Measurements from ENCODE around the gene PBRM1. TPM values are rescaled to one million over a fixed set of nuclear protein-coding genes. Genes with fewer than 3 reads are reported as not detected.

The PBRM1 gene
- total RNA-seq, 1 donor from 2014 or later: 78.3 TPM

- Mint-ChIP-seq H3K27me3 (ENCODE audit: unreplicated experiment) (no peaks in the 10 kb centered on the region), H3K4me3 (ENCODE audit: unreplicated experiment) (no peak overlapping the region), H3K27ac (ENCODE audit: unreplicated experiment) (no peak overlapping the region), H3K36me3 (ENCODE audit: unreplicated experiment) (peaks cover 63% of the 10 kb centered on the region), H3K4me1 (ENCODE audit: unreplicated experiment) (no peaks in the 10 kb centered on the region), H3K9me3 (ENCODE audit: unreplicated experiment) (no peaks in the 10 kb centered on the region)
- TF ChIP-seq, protein P1, sequence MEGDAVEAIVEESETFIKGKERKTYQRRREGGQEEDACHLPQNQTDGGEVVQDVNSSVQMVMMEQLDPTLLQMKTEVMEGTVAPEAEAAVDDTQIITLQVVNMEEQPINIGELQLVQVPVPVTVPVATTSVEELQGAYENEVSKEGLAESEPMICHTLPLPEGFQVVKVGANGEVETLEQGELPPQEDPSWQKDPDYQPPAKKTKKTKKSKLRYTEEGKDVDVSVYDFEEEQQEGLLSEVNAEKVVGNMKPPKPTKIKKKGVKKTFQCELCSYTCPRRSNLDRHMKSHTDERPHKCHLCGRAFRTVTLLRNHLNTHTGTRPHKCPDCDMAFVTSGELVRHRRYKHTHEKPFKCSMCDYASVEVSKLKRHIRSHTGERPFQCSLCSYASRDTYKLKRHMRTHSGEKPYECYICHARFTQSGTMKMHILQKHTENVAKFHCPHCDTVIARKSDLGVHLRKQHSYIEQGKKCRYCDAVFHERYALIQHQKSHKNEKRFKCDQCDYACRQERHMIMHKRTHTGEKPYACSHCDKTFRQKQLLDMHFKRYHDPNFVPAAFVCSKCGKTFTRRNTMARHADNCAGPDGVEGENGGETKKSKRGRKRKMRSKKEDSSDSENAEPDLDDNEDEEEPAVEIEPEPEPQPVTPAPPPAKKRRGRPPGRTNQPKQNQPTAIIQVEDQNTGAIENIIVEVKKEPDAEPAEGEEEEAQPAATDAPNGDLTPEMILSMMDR (IDR thresholded peaks at IDR 0.05): no peak
- DNase-seq (ENCODE audit: extremely low spot score, unreplicated experiment): no peak
Observed at GRCh38 chr3:52651592-52651991, 34.1 kb downstream of the PBRM1 start.

- no peaks in the 10 kb centered on the region for H3K9me3 Mint-ChIP-seq (ENCODE audit: unreplicated experiment)
- no peak overlapping the region for H3K4me3 Mint-ChIP-seq (ENCODE audit: unreplicated experiment)
- no peaks in the 10 kb centered on the region for H3K4me1 Mint-ChIP-seq (ENCODE audit: unreplicated experiment)
- no peak for DNase-seq (ENCODE audit: extremely low spot score, unreplicated experiment)
- no peaks in the 10 kb centered on the region for H3K27me3 Mint-ChIP-seq (ENCODE audit: unreplicated experiment)
- peaks cover 61% of the 10 kb centered on the region for H3K36me3 Mint-ChIP-seq (ENCODE audit: unreplicated experiment)
- peak overlapping the region; percentile 31 for H3K27ac Mint-ChIP-seq (ENCODE audit: unreplicated experiment)
- TF ChIP-seq, protein P1 (IDR thresholded peaks at IDR 0.05): no peak
Observed at GRCh38 chr3:52650439-52650838, 35.3 kb downstream of the PBRM1 start.

- Mint-ChIP-seq H3K36me3 (ENCODE audit: unreplicated experiment) (peaks cover 64% of the 10 kb centered on the region), H3K4me3 (ENCODE audit: unreplicated experiment) (no peak overlapping the region)
Observed at GRCh38 chr3:52649461-52650210, 36.1 kb downstream of the PBRM1 start.

GRCh38 chr3:52645549-52645948 lies 40.2 kb downstream of the PBRM1 start:
- peaks cover 62% of the 10 kb centered on the region for H3K36me3 Mint-ChIP-seq (ENCODE audit: unreplicated experiment)
- no peak for DNase-seq (ENCODE audit: extremely low spot score, unreplicated experiment)
- H3K9me3 Mint-ChIP-seq (ENCODE audit: unreplicated experiment): no peaks in the 10 kb centered on the region
- no peak overlapping the region for H3K4me3 Mint-ChIP-seq (ENCODE audit: unreplicated experiment)
- TF ChIP-seq, protein P1 (IDR thresholded peaks at IDR 0.05): no peak
- H3K4me1 Mint-ChIP-seq (ENCODE audit: unreplicated experiment): no peaks in the 10 kb centered on the region
- H3K27me3 Mint-ChIP-seq (ENCODE audit: unreplicated experiment): no peaks in the 10 kb centered on the region
- H3K27ac Mint-ChIP-seq (ENCODE audit: unreplicated experiment): no peak overlapping the region

More at GRCh38 chr3:52649461-52650210, 36.1 kb downstream of the PBRM1 start:
- no peak for DNase-seq (ENCODE audit: extremely low spot score, unreplicated experiment)
- Mint-ChIP-seq H3K4me1 (ENCODE audit: unreplicated experiment) (no peaks in the 10 kb centered on the region), H3K27ac (ENCODE audit: unreplicated experiment) (no peak overlapping the region), H3K27me3 (ENCODE audit: unreplicated experiment) (no peaks in the 10 kb centered on the region), H3K9me3 (ENCODE audit: unreplicated experiment) (no peaks in the 10 kb centered on the region)
- TF ChIP-seq, protein P1 (IDR thresholded peaks at IDR 0.05): no peak

DNA sequence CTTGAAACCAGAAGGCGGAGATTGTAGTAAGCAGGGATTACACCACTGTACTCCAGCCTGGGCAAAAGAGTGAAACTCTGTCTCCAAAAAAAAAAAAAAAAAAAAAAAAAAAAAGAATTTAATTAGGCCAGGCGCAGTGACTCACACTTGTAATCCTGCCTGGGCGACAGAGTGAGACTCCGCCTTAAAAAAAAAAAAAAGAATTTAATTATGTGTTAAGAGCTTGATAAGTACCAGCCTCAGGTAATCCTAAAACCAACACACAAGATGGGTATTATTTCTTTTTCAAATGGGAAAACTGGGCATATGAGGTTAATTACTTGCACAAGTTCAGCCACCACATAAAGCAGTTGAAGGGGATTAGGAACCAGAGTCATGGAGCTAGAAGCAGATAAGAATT lies 49.0 kb downstream of the PBRM1 start:
- peak overlapping the region; percentile 18 for H3K27ac Mint-ChIP-seq (ENCODE audit: unreplicated experiment)

More for the DNA sequence above, 49.0 kb downstream of the PBRM1 start:
- no peaks in the 10 kb centered on the region for H3K27me3 Mint-ChIP-seq (ENCODE audit: unreplicated experiment)
- no peak overlapping the region for H3K4me3 Mint-ChIP-seq (ENCODE audit: unreplicated experiment)
- TF ChIP-seq, protein P1 (IDR thresholded peaks at IDR 0.05): no peak
- H3K36me3 Mint-ChIP-seq (ENCODE audit: unreplicated experiment): peaks cover 44% of the 10 kb centered on the region
- peaks cover 2% of the 10 kb centered on the region for H3K4me1 Mint-ChIP-seq (ENCODE audit: unreplicated experiment)
- no peak for DNase-seq (ENCODE audit: extremely low spot score, unreplicated experiment)
- H3K9me3 Mint-ChIP-seq (ENCODE audit: unreplicated experiment): no peaks in the 10 kb centered on the region
